Measurements from ENCODE around the gene PFKFB3.

GRCh38 chr10:6220418-6221191 lies 17.9 kb downstream of the PFKFB3 start:
- TF ChIP-seq FOXM1 (IDR thresholded peaks at IDR 0.05; ENCODE audit: borderline replicate concordance, low read depth), result no peak
- TF ChIP-seq ZBTB7A (IDR thresholded peaks at IDR 0.05; ENCODE audit: low read depth), result no peak
- no peak for TF ChIP-seq RAD21 (IDR thresholded peaks at IDR 0.05; ENCODE audit: low read depth)
- TF ChIP-seq, protein P1, sequence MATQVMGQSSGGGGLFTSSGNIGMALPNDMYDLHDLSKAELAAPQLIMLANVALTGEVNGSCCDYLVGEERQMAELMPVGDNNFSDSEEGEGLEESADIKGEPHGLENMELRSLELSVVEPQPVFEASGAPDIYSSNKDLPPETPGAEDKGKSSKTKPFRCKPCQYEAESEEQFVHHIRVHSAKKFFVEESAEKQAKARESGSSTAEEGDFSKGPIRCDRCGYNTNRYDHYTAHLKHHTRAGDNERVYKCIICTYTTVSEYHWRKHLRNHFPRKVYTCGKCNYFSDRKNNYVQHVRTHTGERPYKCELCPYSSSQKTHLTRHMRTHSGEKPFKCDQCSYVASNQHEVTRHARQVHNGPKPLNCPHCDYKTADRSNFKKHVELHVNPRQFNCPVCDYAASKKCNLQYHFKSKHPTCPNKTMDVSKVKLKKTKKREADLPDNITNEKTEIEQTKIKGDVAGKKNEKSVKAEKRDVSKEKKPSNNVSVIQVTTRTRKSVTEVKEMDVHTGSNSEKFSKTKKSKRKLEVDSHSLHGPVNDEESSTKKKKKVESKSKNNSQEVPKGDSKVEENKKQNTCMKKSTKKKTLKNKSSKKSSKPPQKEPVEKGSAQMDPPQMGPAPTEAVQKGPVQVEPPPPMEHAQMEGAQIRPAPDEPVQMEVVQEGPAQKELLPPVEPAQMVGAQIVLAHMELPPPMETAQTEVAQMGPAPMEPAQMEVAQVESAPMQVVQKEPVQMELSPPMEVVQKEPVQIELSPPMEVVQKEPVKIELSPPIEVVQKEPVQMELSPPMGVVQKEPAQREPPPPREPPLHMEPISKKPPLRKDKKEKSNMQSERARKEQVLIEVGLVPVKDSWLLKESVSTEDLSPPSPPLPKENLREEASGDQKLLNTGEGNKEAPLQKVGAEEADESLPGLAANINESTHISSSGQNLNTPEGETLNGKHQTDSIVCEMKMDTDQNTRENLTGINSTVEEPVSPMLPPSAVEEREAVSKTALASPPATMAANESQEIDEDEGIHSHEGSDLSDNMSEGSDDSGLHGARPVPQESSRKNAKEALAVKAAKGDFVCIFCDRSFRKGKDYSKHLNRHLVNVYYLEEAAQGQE (IDR thresholded peaks at IDR 0.05; ENCODE audit: low read depth), result no peak
- TF ChIP-seq EGR1 (IDR thresholded peaks at IDR 0.05), result no peak
- TF ChIP-seq, protein P2, sequence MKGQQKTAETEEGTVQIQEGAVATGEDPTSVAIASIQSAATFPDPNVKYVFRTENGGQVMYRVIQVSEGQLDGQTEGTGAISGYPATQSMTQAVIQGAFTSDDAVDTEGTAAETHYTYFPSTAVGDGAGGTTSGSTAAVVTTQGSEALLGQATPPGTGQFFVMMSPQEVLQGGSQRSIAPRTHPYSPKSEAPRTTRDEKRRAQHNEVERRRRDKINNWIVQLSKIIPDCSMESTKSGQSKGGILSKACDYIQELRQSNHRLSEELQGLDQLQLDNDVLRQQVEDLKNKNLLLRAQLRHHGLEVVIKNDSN (IDR thresholded peaks at IDR 0.05), result no peak
- no peak for TF ChIP-seq TEAD4 (IDR thresholded peaks at IDR 0.05)
- no peak for TF ChIP-seq CREB1 (IDR thresholded peaks at IDR 0.05; ENCODE audit: low read depth)
- TF ChIP-seq YY1 (IDR thresholded peaks at IDR 0.05; ENCODE audit: low read depth), result no peak
